Muscle of arm (tissue), 14 donors: Measurements from ENCODE around the gene PCSK4. TPM values are rescaled to one million over a fixed set of nuclear protein-coding genes. Genes with fewer than 3 reads are reported as not detected.
"Not testable (repeated sequence)": the region's sequence is repeated elsewhere in the genome, so short reads cannot be mapped to it uniquely, and the experiment has no call there.

Experiments used
- DNase-seq: peaks from one replicate; pipeline ENCODE4 v3.0.0-alpha.2; 2013
- long read RNA-seq, 11 donors: transcript quantifications; one replicate each; lab custom pipeline, GENCODE V29; 2026
- polyA plus RNA-seq, 12 donors: library from polyadenylated mRNA; unstranded; fragments of 120-200 nt; gene quantifications; one replicate each; pipeline ENCODE4 v1.2.1, GENCODE V29; 2013; ENCODE audit not compliant: insufficient read length in 12 of 12

PCSK4 gene
- polyA plus RNA-seq, result 1 to 10 TPM in 3 of 12 donors, under 1 TPM in 7, not detected in 2; 0.52 to 3.3 (median 0.79) TPM
- long read RNA-seq, donor 1, result 0 reads
- long read RNA-seq, donor 2, result 0 reads
- long read RNA-seq, donor 3, result 0 reads
- long read RNA-seq, donor 4, result 0 reads
- long read RNA-seq, donor 5, result 0 reads
- long read RNA-seq, donor 6, result 0 reads
- long read RNA-seq, donor 7, result 0 reads
- long read RNA-seq, donor 8, result 0 reads
- long read RNA-seq, donor 9, result 0 reads
- long read RNA-seq, donor 10, result 0 reads
- long read RNA-seq, donor 11, result 0 reads

DNA sequence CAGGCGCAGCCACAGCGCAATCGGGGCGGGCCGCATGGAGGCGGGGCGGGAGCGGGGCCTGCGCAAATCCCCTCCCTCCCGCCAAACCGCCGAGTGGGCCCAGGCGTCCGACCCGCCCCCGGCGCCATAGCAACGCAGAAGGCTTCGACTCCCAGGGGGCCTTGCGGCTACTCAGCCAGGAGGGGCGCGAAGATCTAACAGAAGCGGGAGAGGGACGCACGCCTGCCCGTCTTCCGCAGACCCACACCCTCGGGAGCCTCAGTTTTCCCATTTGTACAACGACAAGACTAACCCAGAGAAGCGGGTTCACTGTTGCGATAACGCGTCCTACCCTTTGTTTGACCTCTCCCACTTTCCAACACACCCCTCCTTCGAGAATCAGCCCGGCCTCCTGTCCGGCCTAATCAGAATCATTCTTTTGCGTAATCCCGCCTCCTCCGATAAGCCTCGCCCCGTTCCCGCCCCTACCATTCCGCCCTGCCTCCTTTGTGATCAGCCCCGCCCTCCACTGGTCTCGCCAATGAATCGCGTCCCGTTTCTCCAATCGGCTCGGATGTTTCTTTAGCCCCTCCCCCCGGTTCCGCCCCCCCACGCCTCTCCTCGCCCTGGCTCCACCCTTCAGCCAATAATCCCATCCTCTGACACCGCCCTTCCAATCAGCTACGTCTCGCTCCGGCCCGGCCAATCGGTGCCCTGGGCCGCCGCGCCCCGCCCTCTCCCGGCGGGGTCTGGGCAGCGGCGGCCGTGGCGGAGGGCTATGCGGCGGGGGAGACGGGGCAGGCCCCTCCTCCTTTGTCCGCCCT, at the start of gene PCSK4:
TSS of gene PCSK4 (minus strand) at position 40 of the 803 bp plus-strand sequence. CDS start at position 36, 4 bp downstream.
- peak; percentile 98 for DNase-seq

DNA sequence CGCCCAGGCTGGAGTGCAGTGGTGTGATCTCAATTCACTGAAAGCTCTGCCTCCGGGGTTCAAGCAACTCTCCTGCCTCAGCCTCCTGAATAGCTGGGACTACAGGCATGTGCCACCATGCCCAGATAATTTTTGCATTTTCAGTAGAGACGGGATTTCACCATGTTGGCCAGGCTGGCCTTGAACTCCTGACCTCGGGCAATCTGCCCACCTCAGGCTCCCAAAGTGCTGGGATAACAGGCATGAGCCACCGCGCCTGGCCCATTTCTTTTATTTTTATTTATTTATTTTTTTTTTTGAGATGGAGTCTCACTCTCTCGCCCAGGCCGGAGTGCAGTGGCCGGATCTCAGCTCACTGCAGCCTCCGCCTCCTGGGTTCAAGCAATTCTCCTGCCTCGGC, 49.6 kb upstream of the PCSK4 start:
- DNase-seq, result not testable (repeated sequence)

DNA sequence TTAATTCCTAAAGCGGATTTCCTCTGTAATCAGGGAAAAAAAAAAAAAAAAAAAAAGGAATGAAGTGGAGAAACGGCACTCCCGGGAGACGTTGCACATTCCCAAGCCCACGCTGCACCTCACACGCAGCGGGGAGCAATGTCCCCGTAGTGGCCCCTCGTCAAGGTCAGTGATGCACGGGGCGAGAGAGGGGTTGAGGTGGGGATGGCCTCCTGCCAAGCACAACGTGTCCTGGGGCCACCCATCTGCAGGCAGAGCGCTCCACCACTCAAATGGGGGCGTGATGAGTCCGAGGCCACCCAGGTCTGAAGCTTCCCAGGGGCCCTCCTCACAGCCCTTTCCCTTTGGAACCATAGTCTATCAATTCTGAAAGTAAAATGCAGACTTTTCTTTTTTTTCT, 48.8 kb upstream of the PCSK4 start:
- DNase-seq, result no peak

DNA sequence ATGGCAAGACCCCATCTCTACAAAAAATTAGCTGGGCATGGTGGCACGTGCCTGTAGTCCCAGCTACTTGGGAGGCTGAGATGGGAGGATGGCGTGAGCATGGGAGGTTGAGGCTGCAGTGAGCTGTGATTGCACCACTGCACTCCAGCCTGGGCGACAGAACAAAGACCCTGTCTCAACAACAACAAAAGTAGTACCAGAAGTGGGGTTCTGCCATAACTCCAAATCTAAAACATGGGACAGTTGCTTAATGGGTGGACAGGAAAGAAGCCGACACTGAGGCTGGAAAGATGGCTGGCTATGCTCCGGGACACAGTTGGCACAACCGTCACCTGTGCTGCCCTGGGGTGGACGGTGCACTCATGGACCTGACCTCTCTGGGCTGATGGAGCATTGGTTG, 45.5 kb upstream of the PCSK4 start:
- DNase-seq, result not testable (repeated sequence)

DNA sequence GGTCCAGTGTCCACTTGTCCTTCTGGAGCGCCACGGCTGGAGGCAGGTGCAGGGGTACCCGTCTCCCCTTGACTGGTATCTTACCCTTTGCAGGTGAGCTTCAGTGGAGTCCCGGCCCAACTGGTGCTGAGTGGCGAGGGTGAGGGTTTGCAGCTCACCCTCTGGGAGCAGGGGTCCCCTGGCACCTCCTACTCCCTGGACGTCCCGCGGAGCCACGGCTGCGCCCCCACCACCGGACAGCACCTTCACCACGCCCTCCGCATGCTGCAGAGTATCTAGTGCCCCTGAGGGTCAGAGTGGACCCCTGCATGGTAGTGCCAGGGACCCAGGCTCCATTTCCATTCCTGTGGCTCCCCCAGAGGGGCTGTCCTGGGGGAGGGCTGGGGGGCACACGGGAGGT, 44.8 kb upstream of the PCSK4 start:
- no peak for DNase-seq

DNA sequence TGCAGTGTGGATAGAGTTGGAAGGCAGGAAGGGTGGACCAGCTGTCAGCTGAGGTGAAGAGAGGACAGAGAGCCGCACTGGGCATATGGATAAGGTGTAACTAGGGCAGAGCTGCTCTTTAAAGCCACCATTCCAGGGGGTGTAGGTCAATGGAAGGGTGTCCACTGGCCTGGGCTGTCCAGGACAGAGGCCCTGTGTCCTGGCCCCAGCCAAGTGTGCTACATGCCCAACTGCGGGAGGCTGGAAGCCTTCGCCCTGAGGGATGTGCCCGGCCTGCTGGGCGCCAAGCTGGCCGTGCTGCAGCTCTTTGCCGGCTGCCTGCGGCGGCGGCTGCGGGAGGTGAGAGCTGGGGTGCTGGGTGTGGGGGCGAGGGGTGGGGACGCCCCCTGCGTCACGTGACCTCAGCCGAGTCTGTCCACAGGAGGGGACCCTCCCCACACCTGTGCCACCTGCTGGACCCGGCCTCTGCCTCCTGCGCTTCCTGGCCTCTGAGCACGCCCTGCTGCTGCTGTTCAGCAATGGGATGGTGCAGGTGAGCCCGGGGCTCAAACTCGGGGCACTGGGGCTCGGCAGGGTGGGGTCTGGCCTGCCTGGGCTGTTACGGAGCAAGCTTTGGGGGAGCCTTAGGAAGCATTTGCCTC, 43.5 kb upstream of the PCSK4 start:
- no peak for DNase-seq

DNA sequence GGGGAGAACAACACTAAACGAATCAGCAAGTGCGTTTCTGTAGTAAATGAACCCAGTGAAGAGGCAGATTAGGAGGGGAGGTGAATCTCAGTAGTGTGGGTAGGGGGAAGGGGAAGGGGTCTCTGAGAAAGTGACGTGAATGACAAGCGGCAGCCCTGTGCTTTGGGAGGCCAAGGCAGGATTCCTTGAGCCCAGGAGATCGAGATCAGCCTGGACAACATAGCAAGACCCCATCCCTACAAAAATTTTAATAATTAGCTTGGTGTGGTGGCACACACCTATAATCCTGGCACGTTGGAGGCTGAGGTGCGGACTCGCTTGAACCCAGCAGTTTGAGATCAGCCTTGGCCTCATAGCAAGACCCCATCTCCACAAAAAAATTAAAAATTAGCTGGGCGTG, 41.9 kb upstream of the PCSK4 start:
- DNase-seq, result no peak

DNA sequence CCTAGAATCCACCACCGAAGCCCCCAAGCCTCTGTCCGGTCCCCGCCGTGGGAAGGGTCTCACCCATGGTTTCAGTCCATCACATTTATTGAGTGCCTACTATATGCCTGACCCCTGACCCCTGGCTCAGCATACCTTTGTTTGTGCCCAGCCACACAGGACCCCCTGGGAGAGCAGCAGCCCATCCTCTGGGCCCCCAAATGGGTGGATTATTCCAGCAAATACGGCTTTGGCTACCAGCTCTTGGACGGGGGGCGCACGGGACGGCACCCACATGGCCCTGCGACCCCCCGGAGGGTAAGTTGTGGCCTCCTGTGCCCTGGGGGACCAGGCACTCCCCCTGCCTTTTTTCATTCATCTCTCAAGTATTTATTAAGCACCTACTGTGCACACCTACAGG, 41.4 kb upstream of the PCSK4 start:
- no peak for DNase-seq

DNA sequence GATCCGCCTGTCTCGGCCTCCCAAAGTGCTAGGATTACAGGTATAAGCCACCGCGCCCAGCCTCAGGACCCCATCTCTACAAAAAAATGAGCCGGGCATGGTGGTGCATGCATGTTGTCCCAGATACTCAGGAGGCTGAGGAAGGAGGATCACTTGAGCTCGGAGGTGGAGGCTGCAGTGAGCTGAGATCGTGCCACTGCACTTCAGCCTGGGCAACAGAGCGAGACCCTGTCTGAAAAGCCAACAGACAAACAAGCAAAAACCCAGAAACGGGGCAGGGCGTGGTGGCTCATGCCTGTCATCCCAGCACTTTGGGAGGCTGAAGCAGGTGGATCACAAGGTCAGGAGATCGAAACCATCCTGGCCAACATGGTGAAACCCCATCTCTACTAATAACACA, 40.7 kb upstream of the PCSK4 start:
- not testable (repeated sequence) for DNase-seq

DNA sequence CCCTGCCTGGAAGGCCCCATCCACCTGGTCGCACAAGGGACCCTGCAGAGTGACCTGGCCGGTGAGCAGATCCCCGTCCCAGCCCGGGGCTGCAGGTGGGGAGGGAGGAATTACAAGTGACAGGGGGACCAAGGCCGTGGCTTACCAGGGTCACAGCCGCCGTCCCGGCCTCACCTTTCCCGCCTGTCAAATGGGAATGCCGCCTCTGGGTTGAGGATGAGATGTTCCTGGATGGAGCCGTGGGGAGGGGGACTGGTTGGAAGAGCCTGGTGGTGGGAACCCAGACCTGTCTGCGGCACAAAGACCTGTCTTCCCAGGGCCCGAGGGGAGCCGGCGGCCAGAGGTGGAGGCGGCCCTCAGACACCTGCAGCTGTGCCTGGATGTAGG, 39.3 kb upstream of the PCSK4 start:
- no peak for DNase-seq

DNA sequence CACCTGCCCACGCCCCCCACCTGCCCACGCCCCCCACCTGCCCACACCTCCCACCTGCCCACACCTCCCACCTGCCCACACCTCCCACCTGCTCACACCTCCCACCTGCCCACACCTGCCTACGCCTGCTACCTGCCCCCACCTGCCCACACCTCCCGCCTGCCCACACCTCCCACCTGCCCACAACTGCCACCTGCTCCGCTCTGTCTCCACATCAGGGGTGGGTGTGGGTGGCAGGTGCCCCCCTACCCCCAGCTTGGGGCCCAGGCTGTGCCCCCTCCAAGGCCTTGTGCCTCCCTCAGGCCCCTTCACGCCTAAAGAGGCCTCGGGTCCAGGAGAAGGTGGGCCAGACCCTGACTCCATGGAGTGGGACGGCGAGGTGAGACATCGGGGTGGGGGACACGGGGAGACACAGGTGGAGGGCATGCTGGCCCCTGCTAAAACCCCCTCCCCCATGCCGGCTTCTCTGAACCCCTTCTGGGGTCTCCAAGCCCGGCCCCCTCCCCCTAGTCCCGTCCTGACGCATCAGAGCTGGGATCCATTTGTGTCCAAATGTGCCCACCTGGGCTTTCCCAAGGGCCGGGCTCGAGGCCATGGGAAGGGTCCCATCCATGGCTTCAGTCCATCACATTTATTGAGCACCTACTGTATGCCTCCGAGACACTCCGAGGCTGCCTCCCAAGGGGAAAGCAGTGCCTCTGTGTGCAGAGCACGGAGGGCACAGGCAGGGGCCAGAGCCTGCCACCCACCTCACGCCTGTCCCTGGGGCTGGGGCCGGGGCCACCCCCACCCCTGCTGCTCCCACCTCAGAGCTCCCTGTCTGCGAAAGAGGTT, 38.7 kb upstream of the PCSK4 start:
- DNase-seq, result no peak

DNA sequence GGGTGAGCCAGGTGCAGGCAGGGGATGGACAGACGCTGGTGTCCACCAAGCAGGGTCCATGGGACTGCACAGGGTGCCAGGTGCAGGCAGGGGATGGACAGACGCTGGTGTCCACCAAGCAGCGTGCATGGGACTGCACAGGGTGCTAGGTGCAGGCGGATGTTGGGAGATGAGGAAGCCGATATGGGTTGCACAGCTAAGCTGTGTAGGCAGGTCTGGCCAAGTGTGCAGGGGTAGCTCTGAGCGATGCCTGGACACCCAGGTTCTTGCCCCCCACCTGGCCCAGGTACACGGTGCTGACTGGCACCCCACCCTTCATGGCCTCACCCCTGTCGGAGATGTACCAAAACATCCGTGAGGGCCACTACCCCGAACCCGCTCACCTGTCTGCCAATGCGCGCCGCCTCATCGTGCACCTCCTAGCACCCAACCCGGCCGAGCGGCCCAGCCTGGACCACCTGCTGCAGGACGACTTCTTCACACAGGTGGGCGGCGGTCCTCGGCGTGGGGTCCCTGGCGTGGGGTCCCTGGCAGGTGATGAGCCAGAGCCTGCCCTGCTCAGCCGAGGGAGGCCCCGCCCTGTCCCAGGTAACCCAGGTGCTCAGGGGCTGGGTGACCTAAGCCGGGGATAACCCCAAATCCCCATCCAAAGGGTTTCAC, 37.6 kb upstream of the PCSK4 start:
- DNase-seq, result no peak

DNA sequence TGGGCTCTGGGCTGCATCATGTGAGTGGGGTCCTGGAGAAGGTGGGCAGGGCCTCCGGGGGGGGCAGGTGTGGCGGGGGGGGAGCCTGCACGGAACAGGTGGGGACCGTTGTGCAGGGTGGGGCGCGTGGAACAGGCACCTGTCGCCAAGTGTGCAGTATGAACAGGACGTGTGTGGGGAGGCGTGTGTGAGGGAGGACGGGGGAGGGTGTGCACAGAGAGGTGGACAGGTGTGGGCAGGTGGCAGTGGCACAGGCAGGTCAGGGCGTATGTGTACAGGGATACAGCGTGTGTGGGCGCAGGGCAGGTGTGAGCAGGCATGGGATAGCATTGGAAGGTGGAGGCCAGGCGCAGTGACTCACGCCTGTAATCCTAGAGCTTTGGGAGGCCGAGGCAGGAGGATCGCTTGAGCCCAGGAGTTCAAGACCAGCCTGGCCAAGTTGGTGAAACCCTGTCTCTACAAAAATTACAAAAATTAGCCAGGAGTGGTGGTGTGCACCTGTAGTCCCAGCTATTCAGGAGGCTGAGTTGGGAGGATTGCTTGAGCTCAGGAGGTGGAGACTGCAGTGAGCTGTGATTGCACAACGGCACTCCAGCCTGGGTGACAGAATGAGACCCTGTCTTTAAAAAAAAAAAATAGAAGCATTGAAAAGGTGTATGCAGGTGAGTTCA, 37.0 kb upstream of the PCSK4 start:
- DNase-seq, result no peak

DNA sequence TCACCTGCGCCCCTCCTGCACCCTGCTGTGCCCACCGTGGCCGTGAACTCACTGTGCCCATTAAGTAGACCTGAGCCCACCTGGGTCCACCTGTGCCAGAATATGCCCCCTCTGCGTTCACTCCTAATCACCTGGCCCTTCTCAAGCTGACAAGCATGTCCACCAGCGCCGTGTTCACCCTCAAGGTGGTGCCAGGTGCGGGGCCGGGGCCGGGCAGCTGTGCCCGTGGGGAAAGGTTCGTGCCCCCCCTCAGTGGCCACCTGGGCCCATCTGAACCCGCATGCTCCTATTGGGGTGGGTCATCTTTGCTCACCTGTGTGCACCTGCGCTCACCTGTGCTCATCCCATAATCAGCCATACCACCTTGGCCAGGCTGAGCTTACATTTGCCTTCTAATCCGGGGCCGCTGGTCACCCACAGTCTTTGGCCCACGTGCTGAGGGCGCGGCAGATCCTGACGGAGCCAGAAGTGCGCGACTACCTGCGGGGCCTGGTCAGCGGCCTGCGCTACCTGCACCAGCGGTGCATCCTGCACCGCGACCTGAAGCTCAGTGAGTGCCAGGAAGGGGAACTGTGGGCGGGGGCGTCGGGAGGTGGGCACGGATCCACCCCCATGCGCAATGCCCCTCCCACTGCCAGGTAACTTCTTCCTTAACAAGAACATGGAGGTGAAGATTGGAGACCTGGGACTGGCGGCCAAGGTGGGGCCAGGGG, 36.1 kb upstream of the PCSK4 start:
- no peak for DNase-seq

DNA sequence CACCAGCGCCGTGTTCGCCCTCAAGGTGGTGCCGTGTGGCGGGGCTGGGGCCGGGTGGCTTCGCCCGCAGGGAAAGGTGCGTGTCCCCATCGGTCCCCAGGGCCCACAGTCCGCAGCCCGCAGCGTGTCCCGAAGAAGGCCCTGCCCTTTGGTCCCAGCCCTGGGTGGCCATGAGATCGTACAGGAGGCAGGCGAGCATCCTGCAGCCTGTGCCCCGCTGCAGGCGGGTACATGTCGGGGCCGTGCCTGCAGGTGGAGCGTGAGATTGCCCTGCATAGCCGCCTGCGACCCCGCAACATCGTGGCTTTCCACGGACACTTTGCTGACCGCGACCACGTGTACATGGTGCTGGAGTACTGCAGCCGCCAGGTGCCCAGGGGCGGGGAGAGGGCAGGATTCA, 35.2 kb upstream of the PCSK4 start:
- no peak for DNase-seq

DNA sequence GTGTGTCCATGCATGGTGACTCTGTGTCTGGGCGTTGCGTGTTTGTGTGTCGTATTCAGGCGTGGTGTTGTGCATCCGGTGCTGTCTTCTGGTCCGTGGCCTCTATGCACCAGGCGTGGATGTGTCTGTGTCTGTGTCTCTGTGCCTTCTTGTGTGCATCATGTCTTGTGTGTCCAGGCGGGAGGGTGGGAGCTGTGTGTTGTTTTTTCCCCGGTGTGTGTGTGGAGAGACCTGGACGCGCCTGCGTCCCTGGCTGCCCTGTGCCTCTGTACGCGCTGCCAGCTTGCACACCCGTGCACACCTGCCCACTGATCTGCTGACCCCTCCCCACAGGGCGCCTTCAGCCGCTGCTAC, 34.8 kb upstream of the PCSK4 start:
- no peak for DNase-seq

DNA sequence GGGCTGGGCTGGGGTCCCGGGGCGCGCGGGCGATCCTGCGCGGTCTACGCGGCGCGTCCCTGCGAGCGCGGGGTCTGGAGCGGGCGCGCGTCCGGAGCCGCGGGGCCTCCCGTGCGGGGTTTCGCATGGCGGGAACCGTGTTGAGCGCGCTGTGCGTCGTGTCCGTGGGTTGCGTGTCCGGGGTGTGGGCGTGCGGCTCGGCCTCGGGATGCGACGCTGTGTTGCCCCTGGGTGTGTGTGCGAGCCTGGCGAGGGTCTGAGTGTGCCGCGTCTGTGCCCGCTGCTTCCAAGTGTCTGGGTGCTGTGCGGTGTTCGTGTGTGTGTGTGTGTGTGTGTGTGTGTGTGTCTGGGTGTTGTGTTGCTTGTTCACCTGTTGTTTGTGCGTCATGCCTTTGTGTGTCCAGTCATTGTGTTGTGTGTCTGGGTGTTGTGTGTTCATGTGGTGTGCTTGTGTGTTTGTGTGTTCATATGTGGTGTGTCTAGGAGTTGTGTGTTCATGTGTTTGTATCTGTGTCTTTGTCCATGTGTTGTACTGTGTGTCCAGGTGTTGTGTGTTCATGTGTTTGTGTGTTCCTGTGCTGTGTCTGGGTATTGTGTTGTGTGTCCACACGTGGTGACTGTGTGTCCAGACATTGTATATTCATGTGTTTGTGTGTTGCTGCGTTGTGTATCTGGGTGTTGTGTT, 34.3 kb upstream of the PCSK4 start:
- DNase-seq, result no peak

DNA sequence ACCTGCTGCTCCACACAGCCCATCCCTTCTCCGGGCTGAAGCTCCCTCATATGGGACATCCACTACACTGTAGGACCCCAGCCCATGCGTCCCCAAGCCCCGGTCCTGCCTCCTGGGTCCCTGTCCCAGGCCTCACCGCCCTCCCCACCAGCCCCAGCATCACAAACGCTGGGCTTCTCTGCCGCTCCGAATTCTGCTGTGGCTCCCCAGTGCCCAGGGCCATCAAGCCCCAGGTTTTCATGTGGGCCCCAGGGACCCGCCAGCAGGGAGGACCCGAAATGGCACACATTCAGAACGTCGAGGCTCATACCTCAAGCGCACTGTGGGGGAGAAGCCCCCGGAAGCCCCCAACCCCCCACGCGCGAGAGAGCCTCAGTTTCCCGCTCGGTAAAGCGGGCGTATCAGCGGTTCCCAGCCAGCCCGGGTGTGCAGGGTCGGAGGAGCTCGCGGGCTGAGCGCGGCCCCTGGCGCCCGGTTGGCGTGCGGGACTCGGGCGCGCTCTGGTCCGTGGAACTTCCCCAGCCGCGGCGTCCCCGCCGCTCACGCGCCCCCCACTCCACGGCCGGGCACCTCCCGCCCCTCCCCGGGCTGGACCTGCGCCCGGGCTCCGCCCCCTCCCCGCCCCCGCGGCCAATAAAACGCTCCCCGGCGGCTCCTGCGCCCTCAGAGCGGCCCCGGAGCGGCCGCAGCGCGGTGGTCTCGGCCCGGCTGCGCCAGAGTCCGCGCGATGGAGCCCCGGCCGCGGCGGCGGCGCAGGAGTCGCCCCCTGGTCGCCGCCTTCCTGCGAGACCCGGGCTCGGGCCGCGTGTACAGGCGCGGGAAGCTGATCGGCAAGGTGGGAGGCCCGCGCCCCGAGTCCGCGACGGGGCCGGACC, 33.5 kb upstream of the PCSK4 start, which contains the start of gene PLK5:
TSS of gene PLK5 (plus strand) at position 666 of the 875 bp plus-strand sequence. CDS start 2,920 bp downstream, outside the sequence.
- no peak for DNase-seq

DNA sequence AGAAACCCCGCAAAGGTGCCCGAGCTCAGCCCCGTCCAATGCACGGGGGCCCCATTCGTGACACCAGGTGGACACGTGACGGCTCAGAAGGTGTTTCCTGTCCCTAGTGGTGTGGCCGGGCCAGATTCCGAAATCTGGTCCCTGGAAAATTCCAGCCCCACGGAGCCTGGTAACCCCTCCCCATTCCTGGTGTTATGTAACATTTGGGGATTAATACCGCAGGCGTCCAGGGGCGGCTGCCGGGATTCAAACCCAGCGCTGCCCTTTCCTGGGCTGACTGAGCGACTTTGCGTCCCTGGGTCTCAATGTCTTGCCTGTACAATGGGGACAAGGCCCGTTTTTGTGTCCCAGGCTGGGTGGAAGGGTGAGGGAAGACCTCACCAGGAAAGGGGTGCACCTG, 32.7 kb upstream of the PCSK4 start:
- no peak for DNase-seq
